HEK293 (cell line): ENCODE data around the gene LGI1.
A peak's percentile ranks its signal among the peaks of the same experiment; 100 is the strongest.

ENCODE experiments used
- CTCF ChIA-PET: fragments of 350-600 bp; formaldehyde crosslinking; extraction: SDS; loops from one replicate; lab custom pipeline; 2021; ENCODE audit warnings: antibody characterized with exemption; lab: Yijun Ruan, JAX
- POLR2A ChIA-PET: fragments of 300-600 bp; formaldehyde crosslinking; extraction: SDS; loops from one replicate; lab custom pipeline; 2020; ENCODE audit warnings: antibody characterized with exemption, inconsistent platforms; lab: Yijun Ruan, JAX
- H3K27ac ChIP-seq: fragments of 200-500 bp; sonication (Bioruptor generic); 2 replicates; pipeline ENCODE4 v1.5.1; 2014; ENCODE audit warnings: low read depth, low read length, control low read depth, inconsistent platforms; ENCODE audit errors: extremely low read depth
- H3K36me3 ChIP-seq, 2 experiments: fragments of 200-500 bp in 1 of 2; sonication (Bioruptor generic) in 1 of 2; 1 replicate in 1 of 2; 2 replicates in 1 of 2; pipeline ENCODE4 v1.5.1; 2014 to 2017; ENCODE audit warnings: inconsistent platforms in 2 of 2, low read length in 2 of 2; ENCODE audit not compliant: control insufficient read depth in 2 of 2, insufficient read depth in 1 of 2
- H3K4me1 ChIP-seq: fragments of 200-500 bp; sonication (Bioruptor generic); 2 replicates; pipeline ENCODE4 v1.5.1; 2014; ENCODE audit warnings: mild to moderate bottlenecking, low read length, inconsistent platforms; ENCODE audit not compliant: control insufficient read depth, insufficient read depth
- H3K4me3 ChIP-seq: 2 replicates; pipeline ENCODE4 v1.5.1; 2011; ENCODE audit warnings: low read depth, mild to moderate bottlenecking, control low read depth, low read length, moderate library complexity
- H3K9me3 ChIP-seq: fragments of 200-500 bp; sonication (Bioruptor generic); 2 replicates; pipeline ENCODE4 v1.5.1; 2014; ENCODE audit warnings: low read depth, low read length, inconsistent platforms; ENCODE audit not compliant: control insufficient read depth, insufficient read depth
- GLI4 ChIP-seq: fragments of 450-650 bp; formaldehyde crosslinking; IDR thresholded peaks from 2 replicates; pipeline ENCODE4 v1.5.1; 2016; ENCODE audit warnings: missing biosample characterization, missing genetic modification characterization
- KLF8 ChIP-seq: fragments of 450-650 bp; formaldehyde crosslinking; IDR thresholded peaks from 2 replicates; pipeline ENCODE4 v1.5.1; 2016; ENCODE audit warnings: missing biosample characterization, missing genetic modification characterization
- MEIS1 ChIP-seq: sonication (generic); formaldehyde crosslinking; IDR thresholded peaks from 2 replicates; pipeline ENCODE4 v1.8.1; 2022; ENCODE audit warnings: missing genetic modification reagents, mild to moderate bottlenecking, borderline replicate concordance
- YY1 ChIP-seq: fragments of 450-650 bp; formaldehyde crosslinking; IDR thresholded peaks from 2 replicates; pipeline ENCODE4 v1.5.1; 2018; ENCODE audit warnings: missing biosample characterization, missing genetic modification characterization
- ZBTB7A ChIP-seq: fragments of 450-650 bp; formaldehyde crosslinking; IDR thresholded peaks from 2 replicates; pipeline ENCODE4 v1.5.1; 2016; ENCODE audit warnings: low read depth, missing biosample characterization, missing genetic modification characterization
- ZIC2 ChIP-seq: fragments of 450-650 bp; formaldehyde crosslinking; IDR thresholded peaks from 2 replicates; pipeline ENCODE4 v1.5.1; 2016; ENCODE audit warnings: missing biosample characterization, missing genetic modification characterization
- ZNF239 ChIP-seq: fragments of 450-650 bp; formaldehyde crosslinking; IDR thresholded peaks from 2 replicates; pipeline ENCODE4 v1.5.1; 2016; ENCODE audit warnings: missing biosample characterization, missing genetic modification characterization
- ZNF24 ChIP-seq: fragments of 450-650 bp; formaldehyde crosslinking; IDR thresholded peaks from 2 replicates; pipeline ENCODE4 v1.5.1; 2016; ENCODE audit warnings: missing biosample characterization, missing genetic modification characterization
- ZNF311 ChIP-seq: fragments of 450-650 bp; formaldehyde crosslinking; IDR thresholded peaks from 2 replicates; pipeline ENCODE4 v1.5.1; 2017; ENCODE audit warnings: missing biosample characterization, missing genetic modification characterization, borderline replicate concordance
- ZNF350 ChIP-seq: fragments of 450-650 bp; formaldehyde crosslinking; IDR thresholded peaks from 2 replicates; pipeline ENCODE4 v1.5.0; 2017; ENCODE audit warnings: missing biosample characterization, mild to moderate bottlenecking, missing genetic modification characterization
- ZNF404 ChIP-seq: fragments of 450-650 bp; formaldehyde crosslinking; IDR thresholded peaks from 2 replicates; pipeline ENCODE4 v1.5.1; 2017; ENCODE audit warnings: missing biosample characterization, missing genetic modification characterization
- ZNF501 ChIP-seq: fragments of 450-650 bp; formaldehyde crosslinking; IDR thresholded peaks from 2 replicates; pipeline ENCODE4 v1.5.1; 2016; ENCODE audit warnings: missing biosample characterization, missing genetic modification characterization
- ZNF529 ChIP-seq: fragments of 450-650 bp; formaldehyde crosslinking; IDR thresholded peaks from 2 replicates; pipeline ENCODE4 v1.5.1; 2017; ENCODE audit warnings: missing genetic modification characterization, missing biosample characterization; ENCODE audit not compliant: insufficient replicate concordance
- ZNF530 ChIP-seq: fragments of 450-650 bp; formaldehyde crosslinking; IDR thresholded peaks from 2 replicates; pipeline ENCODE4 v1.5.1; 2016; ENCODE audit warnings: low read depth, missing biosample characterization, missing genetic modification characterization
- ZNF544 ChIP-seq: fragments of 450-650 bp; formaldehyde crosslinking; IDR thresholded peaks from 2 replicates; pipeline ENCODE4 v1.5.0; 2017; ENCODE audit warnings: missing biosample characterization, missing genetic modification characterization
- ZNF596 ChIP-seq: fragments of 450-650 bp; IDR thresholded peaks from 2 replicates; pipeline ENCODE4 v1.5.0; 2018; ENCODE audit warnings: missing biosample characterization, mild to moderate bottlenecking, missing genetic modification characterization, moderate library complexity
- ZNF600 ChIP-seq: fragments of 450-650 bp; formaldehyde crosslinking; IDR thresholded peaks from 2 replicates; pipeline ENCODE4 v1.5.1; 2016; ENCODE audit warnings: missing biosample characterization, missing genetic modification characterization
- ZNF670 ChIP-seq: fragments of 450-650 bp; formaldehyde crosslinking; IDR thresholded peaks from 2 replicates; pipeline ENCODE4 v1.5.1; 2016; ENCODE audit warnings: missing biosample characterization, missing genetic modification characterization, low read depth
- ZNF768 ChIP-seq: fragments of 450-650 bp; formaldehyde crosslinking; IDR thresholded peaks from 2 replicates; pipeline ENCODE4 v1.5.1; 2018; ENCODE audit warnings: missing biosample characterization, mild to moderate bottlenecking, missing genetic modification characterization
- TF ChIP-seq, protein P1 (sequence below): fragments of 450-650 bp; formaldehyde crosslinking; IDR thresholded peaks from 2 replicates; pipeline ENCODE4 v1.5.1; 2017; ENCODE audit warnings: missing biosample characterization, missing genetic modification characterization
- TF ChIP-seq, protein P2 (sequence below): fragments of 450-650 bp; formaldehyde crosslinking; IDR thresholded peaks from 2 replicates; pipeline ENCODE4 v1.5.1; 2017; ENCODE audit warnings: missing biosample characterization, mild to moderate bottlenecking, missing genetic modification characterization, moderate library complexity
- TF ChIP-seq, protein P3 (sequence below): fragments of 450-650 bp; formaldehyde crosslinking; IDR thresholded peaks from 2 replicates; pipeline ENCODE4 v1.5.1; 2017; ENCODE audit warnings: missing biosample characterization, missing genetic modification characterization
- TF ChIP-seq, protein P4 (sequence below): fragments of 450-650 bp; formaldehyde crosslinking; IDR thresholded peaks from 2 replicates; pipeline ENCODE4 v1.5.1; 2016; ENCODE audit warnings: missing biosample characterization, missing genetic modification characterization
- TF ChIP-seq, protein P5 (sequence below): fragments of 450-650 bp; formaldehyde crosslinking; IDR thresholded peaks from 2 replicates; pipeline ENCODE4 v1.5.1; 2016; ENCODE audit warnings: missing biosample characterization, missing genetic modification characterization, borderline replicate concordance
- TF ChIP-seq, protein P6 (sequence below): fragments of 450-650 bp; formaldehyde crosslinking; optimal IDR thresholded peaks from 2 replicates; pipeline ENCODE3; 2016; ENCODE audit warnings: missing biosample characterization, mild to moderate bottlenecking, missing genetic modification characterization

The LGI1 gene

DNA sequence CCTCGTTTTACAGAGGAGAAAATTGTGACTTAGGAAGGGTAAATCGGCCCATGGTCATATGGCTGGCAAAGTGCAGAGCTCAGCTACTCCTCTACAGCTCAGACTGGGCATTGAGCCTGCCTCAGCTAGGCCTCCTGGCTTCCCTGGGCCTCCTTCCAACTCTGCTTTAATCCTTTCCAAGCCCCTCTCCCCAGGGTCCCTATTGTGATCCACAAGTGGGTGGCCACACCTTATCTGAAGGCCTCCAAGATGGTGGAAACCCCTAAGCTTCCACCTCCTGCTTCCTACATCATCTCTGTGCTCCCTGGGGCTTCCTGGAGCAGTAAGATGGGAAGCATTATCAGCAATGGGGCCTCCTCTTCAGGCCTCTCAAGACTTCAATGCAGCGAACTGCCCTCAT lies 3.0 kb upstream of the LGI1 start (continued):
- TF ChIP-seq, protein P1, sequence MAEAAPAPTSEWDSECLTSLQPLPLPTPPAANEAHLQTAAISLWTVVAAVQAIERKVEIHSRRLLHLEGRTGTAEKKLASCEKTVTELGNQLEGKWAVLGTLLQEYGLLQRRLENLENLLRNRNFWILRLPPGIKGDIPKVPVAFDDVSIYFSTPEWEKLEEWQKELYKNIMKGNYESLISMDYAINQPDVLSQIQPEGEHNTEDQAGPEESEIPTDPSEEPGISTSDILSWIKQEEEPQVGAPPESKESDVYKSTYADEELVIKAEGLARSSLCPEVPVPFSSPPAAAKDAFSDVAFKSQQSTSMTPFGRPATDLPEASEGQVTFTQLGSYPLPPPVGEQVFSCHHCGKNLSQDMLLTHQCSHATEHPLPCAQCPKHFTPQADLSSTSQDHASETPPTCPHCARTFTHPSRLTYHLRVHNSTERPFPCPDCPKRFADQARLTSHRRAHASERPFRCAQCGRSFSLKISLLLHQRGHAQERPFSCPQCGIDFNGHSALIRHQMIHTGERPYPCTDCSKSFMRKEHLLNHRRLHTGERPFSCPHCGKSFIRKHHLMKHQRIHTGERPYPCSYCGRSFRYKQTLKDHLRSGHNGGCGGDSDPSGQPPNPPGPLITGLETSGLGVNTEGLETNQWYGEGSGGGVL: no peak
- TF ChIP-seq ZIC2 (tag by site-specific recombination) (peak; percentile 88), ZNF239 (tag by site-specific recombination) (no peak)

DNA sequence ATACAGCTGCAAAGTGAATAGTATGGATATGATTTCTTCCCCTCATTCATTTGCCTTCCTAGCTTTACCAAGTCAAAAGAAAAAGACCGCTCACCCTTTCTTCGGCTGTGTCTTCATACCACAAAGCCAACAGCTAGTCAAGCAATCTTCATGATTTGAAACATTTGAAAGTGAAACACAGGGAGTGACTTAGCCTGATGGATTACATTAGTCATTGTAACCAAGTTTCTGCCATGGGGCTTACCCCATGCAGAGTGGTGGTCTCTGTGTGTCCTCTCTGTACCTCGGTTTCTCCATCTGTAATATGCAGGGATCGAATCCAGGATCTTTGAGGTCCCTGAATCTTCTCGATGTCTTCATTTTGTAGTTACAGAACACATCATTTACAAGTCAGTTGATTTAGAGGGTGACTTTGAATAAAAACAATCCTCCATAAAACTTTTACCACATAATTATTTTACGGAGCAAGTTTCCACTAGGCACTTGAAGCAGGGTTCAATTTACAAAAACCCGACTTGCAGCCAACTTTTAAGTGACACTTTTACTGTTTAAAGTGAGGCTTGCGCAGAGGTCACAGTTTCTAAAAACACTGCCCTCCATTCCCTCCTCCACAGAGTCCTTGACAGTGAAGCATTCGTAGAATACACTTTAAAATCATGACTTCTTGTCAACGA lies 2.2 kb upstream of the LGI1 start:
- Histone ChIP-seq H3K4me1 (peaks cover 3% of the 10 kb centered on the region; the same call in 1 of the 2 replicates), H3K4me3 (no peak overlapping the region), H3K27ac (no peak overlapping the region), H3K9me3 (no peaks in the 10 kb centered on the region), H3K36me3 (no peaks in the 10 kb centered on the region)
- ChIA-PET POLR2A (no interaction called here), CTCF (interaction anchor here (2.4 kb wide), 1 partner anchor 10 kb away, joined by 16 read pairs; no protein-coding TSS in a partner anchor)
- TF ChIP-seq ZNF544 (no peak), GLI4 (tag by site-specific recombination) (no peak), ZNF768 (tag by site-specific recombination) (no peak), ZNF600 (tag by site-specific recombination) (no peak), KLF8 (tag by site-specific recombination) (no peak), YY1 (tag by site-specific recombination) (no peak), ZNF24 (tag by site-specific recombination) (no peak), ZBTB7A (tag by site-specific recombination) (no peak), ZNF404 (no peak), ZNF596 (tag by site-specific recombination) (no peak), ZNF670 (no peak), ZNF501 (tag by site-specific recombination) (no peak), ZNF529 (tag by site-specific recombination) (no peak), MEIS1 (no peak), ZNF350 (no peak), ZNF530 (tag by site-specific recombination) (no peak), ZNF311 (tag by site-specific recombination) (no peak)
- TF ChIP-seq, protein P2, sequence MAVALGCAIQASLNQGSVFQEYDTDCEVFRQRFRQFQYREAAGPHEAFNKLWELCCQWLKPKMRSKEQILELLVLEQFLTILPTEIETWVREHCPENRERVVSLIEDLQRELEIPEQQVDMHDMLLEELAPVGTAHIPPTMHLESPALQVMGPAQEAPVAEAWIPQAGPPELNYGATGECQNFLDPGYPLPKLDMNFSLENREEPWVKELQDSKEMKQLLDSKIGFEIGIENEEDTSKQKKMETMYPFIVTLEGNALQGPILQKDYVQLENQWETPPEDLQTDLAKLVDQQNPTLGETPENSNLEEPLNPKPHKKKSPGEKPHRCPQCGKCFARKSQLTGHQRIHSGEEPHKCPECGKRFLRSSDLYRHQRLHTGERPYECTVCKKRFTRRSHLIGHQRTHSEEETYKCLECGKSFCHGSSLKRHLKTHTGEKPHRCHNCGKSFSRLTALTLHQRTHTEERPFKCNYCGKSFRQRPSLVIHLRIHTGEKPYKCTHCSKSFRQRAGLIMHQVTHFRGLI: no peak
- TF ChIP-seq, protein P3, sequence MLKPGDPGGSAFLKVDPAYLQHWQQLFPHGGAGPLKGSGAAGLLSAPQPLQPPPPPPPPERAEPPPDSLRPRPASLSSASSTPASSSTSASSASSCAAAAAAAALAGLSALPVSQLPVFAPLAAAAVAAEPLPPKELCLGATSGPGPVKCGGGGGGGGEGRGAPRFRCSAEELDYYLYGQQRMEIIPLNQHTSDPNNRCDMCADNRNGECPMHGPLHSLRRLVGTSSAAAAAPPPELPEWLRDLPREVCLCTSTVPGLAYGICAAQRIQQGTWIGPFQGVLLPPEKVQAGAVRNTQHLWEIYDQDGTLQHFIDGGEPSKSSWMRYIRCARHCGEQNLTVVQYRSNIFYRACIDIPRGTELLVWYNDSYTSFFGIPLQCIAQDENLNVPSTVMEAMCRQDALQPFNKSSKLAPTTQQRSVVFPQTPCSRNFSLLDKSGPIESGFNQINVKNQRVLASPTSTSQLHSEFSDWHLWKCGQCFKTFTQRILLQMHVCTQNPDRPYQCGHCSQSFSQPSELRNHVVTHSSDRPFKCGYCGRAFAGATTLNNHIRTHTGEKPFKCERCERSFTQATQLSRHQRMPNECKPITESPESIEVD (tag by site-specific recombination): peak; percentile 90
- TF ChIP-seq, protein P4, sequence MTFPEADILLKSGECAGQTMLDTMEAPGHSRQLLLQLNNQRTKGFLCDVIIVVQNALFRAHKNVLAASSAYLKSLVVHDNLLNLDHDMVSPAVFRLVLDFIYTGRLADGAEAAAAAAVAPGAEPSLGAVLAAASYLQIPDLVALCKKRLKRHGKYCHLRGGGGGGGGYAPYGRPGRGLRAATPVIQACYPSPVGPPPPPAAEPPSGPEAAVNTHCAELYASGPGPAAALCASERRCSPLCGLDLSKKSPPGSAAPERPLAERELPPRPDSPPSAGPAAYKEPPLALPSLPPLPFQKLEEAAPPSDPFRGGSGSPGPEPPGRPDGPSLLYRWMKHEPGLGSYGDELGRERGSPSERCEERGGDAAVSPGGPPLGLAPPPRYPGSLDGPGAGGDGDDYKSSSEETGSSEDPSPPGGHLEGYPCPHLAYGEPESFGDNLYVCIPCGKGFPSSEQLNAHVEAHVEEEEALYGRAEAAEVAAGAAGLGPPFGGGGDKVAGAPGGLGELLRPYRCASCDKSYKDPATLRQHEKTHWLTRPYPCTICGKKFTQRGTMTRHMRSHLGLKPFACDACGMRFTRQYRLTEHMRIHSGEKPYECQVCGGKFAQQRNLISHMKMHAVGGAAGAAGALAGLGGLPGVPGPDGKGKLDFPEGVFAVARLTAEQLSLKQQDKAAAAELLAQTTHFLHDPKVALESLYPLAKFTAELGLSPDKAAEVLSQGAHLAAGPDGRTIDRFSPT (tag by site-specific recombination): no peak
- TF ChIP-seq, protein P5, sequence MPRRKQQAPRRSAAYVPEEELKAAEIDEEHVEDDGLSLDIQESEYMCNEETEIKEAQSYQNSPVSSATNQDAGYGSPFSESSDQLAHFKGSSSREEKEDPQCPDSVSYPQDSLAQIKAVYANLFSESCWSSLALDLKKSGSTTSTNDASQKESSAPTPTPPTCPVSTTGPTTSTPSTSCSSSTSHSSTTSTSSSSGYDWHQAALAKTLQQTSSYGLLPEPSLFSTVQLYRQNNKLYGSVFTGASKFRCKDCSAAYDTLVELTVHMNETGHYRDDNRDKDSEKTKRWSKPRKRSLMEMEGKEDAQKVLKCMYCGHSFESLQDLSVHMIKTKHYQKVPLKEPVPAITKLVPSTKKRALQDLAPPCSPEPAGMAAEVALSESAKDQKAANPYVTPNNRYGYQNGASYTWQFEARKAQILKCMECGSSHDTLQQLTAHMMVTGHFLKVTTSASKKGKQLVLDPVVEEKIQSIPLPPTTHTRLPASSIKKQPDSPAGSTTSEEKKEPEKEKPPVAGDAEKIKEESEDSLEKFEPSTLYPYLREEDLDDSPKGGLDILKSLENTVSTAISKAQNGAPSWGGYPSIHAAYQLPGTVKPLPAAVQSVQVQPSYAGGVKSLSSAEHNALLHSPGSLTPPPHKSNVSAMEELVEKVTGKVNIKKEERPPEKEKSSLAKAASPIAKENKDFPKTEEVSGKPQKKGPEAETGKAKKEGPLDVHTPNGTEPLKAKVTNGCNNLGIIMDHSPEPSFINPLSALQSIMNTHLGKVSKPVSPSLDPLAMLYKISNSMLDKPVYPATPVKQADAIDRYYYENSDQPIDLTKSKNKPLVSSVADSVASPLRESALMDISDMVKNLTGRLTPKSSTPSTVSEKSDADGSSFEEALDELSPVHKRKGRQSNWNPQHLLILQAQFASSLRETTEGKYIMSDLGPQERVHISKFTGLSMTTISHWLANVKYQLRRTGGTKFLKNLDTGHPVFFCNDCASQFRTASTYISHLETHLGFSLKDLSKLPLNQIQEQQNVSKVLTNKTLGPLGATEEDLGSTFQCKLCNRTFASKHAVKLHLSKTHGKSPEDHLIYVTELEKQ (tag by site-specific recombination): no peak
- TF ChIP-seq, protein P6, sequence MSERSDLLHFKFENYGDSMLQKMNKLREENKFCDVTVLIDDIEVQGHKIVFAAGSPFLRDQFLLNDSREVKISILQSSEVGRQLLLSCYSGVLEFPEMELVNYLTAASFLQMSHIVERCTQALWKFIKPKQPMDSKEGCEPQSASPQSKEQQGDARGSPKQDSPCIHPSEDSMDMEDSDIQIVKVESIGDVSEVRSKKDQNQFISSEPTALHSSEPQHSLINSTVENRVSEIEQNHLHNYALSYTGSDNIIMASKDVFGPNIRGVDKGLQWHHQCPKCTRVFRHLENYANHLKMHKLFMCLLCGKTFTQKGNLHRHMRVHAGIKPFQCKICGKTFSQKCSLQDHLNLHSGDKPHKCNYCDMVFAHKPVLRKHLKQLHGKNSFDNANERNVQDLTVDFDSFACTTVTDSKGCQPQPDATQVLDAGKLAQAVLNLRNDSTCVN (tag by site-specific recombination): no peak
